ENCODE data around the gene CRYBB1. TPM values are rescaled to one million over a fixed set of nuclear protein-coding genes. Genes with fewer than 3 reads are reported as not detected.

Gene CRYBB1
- total RNA-seq, 1 donor from 2014 or later, result not detected

- H3K27me3 ChIP-seq, result no peaks in the 10 kb centered on the region
- no peak overlapping the region for H3K4me3 ChIP-seq
- H3K36me3 ChIP-seq, result no peaks in the 10 kb centered on the region
- TF ChIP-seq POLR2AphosphoS5 (IDR thresholded peaks at IDR 0.05; ENCODE audit: insufficient read depth in 1 of 2, low read depth in 1 of 2), result no peak
- no peak for TF ChIP-seq CTCF (IDR thresholded peaks at IDR 0.05)
- TF ChIP-seq POLR2A (IDR thresholded peaks at IDR 0.05), result no peak
- no peak overlapping the region for H3K27ac ChIP-seq
- intact Hi-C loops (cut with DNase I), result no loop called here
- no peak for DNase-seq (ENCODE audit: extremely low spot score in 2 of 2)
- H3K9me3 ChIP-seq, result no peaks in the 10 kb centered on the region
- H3K4me1 ChIP-seq, result no peaks in the 10 kb centered on the region
Measured at GRCh38 chr22:26635117-26635516, 17.3 kb upstream of the CRYBB1 start.

- no peaks in the 10 kb centered on the region for H3K27me3 ChIP-seq
- no peak for TF ChIP-seq POLR2AphosphoS5 (IDR thresholded peaks at IDR 0.05; ENCODE audit: insufficient read depth in 1 of 2, low read depth in 1 of 2)
- no peak for TF ChIP-seq CTCF (IDR thresholded peaks at IDR 0.05)
- TF ChIP-seq POLR2A (IDR thresholded peaks at IDR 0.05), result no peak
- no peak for DNase-seq (ENCODE audit: extremely low spot score in 2 of 2)
- H3K36me3 ChIP-seq, result no peaks in the 10 kb centered on the region
- no peak overlapping the region for H3K4me3 ChIP-seq
- intact Hi-C loops (cut with DNase I), result no loop called here
- no peaks in the 10 kb centered on the region for H3K9me3 ChIP-seq
- no peaks in the 10 kb centered on the region for H3K4me1 ChIP-seq
- no peak overlapping the region for H3K27ac ChIP-seq
Measured at GRCh38 chr22:26634189-26634588, 16.4 kb upstream of the CRYBB1 start.

- intact Hi-C loops (cut with DNase I), result no loop called here
- H3K27me3 ChIP-seq, result no peaks in the 10 kb centered on the region
- TF ChIP-seq CTCF (IDR thresholded peaks at IDR 0.05) (no peak), POLR2AphosphoS5 (IDR thresholded peaks at IDR 0.05; ENCODE audit: insufficient read depth in 1 of 2, low read depth in 1 of 2) (peak in 1 of 2 donors; percentile 68), POLR2A (IDR thresholded peaks at IDR 0.05) (no peak)
- no peaks in the 10 kb centered on the region for H3K36me3 ChIP-seq
- no peaks in the 10 kb centered on the region for H3K4me1 ChIP-seq
- no peak overlapping the region for H3K4me3 ChIP-seq
- DNase-seq (ENCODE audit: extremely low spot score in 2 of 2), result no peak
- H3K9me3 ChIP-seq, result no peaks in the 10 kb centered on the region
- H3K27ac ChIP-seq, result no peak overlapping the region
Measured at GRCh38 chr22:26632422-26633155, 14.8 kb upstream of the CRYBB1 start.

- intact Hi-C loops (cut with DNase I), result no loop called here
- TF ChIP-seq CTCF (IDR thresholded peaks at IDR 0.05) (no peak), POLR2AphosphoS5 (IDR thresholded peaks at IDR 0.05; ENCODE audit: insufficient read depth in 1 of 2, low read depth in 1 of 2) (no peak), POLR2A (IDR thresholded peaks at IDR 0.05) (no peak)
- H3K27ac ChIP-seq, result no peak overlapping the region
- H3K27me3 ChIP-seq, result no peaks in the 10 kb centered on the region
- no peaks in the 10 kb centered on the region for H3K9me3 ChIP-seq
- no peaks in the 10 kb centered on the region for H3K4me1 ChIP-seq
- DNase-seq (ENCODE audit: extremely low spot score in 2 of 2), result no peak
- no peak overlapping the region for H3K4me3 ChIP-seq
- no peaks in the 10 kb centered on the region for H3K36me3 ChIP-seq
Measured at GRCh38 chr22:26631282-26631681, 13.5 kb upstream of the CRYBB1 start.

- no peak for DNase-seq (ENCODE audit: extremely low spot score in 2 of 2)
- intact Hi-C loops (cut with DNase I), result no loop called here
- no peaks in the 10 kb centered on the region for H3K36me3 ChIP-seq
Measured at GRCh38 chr22:26629988-26630761, 12.3 kb upstream of the CRYBB1 start.

More at GRCh38 chr22:26629988-26630761, 12.3 kb upstream of the CRYBB1 start:
- TF ChIP-seq POLR2A (IDR thresholded peaks at IDR 0.05) (no peak), CTCF (IDR thresholded peaks at IDR 0.05) (no peak), POLR2AphosphoS5 (IDR thresholded peaks at IDR 0.05; ENCODE audit: insufficient read depth in 1 of 2, low read depth in 1 of 2) (no peak)
- no peaks in the 10 kb centered on the region for H3K9me3 ChIP-seq
- H3K4me1 ChIP-seq, result no peaks in the 10 kb centered on the region
- H3K27ac ChIP-seq, result no peak overlapping the region
- no peaks in the 10 kb centered on the region for H3K27me3 ChIP-seq
- no peak overlapping the region for H3K4me3 ChIP-seq
